ENCODE data around the gene TMEM51. TPM values are rescaled to one million over a fixed set of nuclear protein-coding genes. Genes with fewer than 3 reads are reported as not detected.

TMEM51 gene
- total and polyA plus RNA-seq, 10 of the 15 experiments (the other 5 are each of a cell fraction or from before 2014, with no cell fraction given), result 0.55 to 4.8 (median 3.1) TPM

GRCh38 chr1:15225461-15225860, 71.9 kb downstream of the TMEM51 start:
- Histone ChIP-seq H3K79me2 (ENCODE audit: control insufficient read depth, insufficient read depth, low read length) (no peaks in the 10 kb centered on the region), H3K4me2 (ENCODE audit: control insufficient read depth, insufficient read depth) (no peak overlapping the region), H3K4me3 (no peak overlapping the region), H2AFZ (ENCODE audit: control insufficient read depth, low read depth, low read length) (no peak overlapping the region), H3K27me3 (replicated peaks in 1 of 2; ENCODE audit: control insufficient read depth in 2 of 2, insufficient read depth in 2 of 2, low read length in 1 of 2) (no peaks in the 10 kb centered on the region), H3K27ac (ENCODE audit: control insufficient read depth, insufficient read depth) (no peak overlapping the region), H4K20me1 (ENCODE audit: control insufficient read depth, insufficient read depth) (no peaks in the 10 kb centered on the region), H3K9ac (ENCODE audit: control insufficient read depth, insufficient read depth, low read length) (no peak overlapping the region), H3K4me1 (ENCODE audit: control insufficient read depth, insufficient read depth, low read length) (no peaks in the 10 kb centered on the region), H3K36me3 (ENCODE audit: control insufficient read depth in 2 of 2, insufficient read depth in 2 of 2, low read length in 1 of 2) (no peaks in the 10 kb centered on the region), H3K9me3 (replicated peaks; ENCODE audit: control insufficient read depth, insufficient read depth, low read length) (no peaks in the 10 kb centered on the region)
- no peak for TF ChIP-seq POU2F2 (IDR thresholded peaks at IDR 0.05; ENCODE audit: borderline replicate concordance, low read depth, low read length)
- TF ChIP-seq MTA3 (IDR thresholded peaks at IDR 0.05; ENCODE audit: borderline replicate concordance, low read length), result no peak
- no peak for TF ChIP-seq RAD21 (IDR thresholded peaks at IDR 0.05; ENCODE audit: insufficient read depth, low read depth, low read length)
- no peak for TF ChIP-seq TCF3 (IDR thresholded peaks at IDR 0.05; ENCODE audit: borderline replicate concordance, insufficient read depth, low read depth, low read length)
- no peak for TF ChIP-seq IKZF2 (IDR thresholded peaks at IDR 0.05)
- no peak for TF ChIP-seq SUPT20H (IDR thresholded peaks at IDR 0.05; ENCODE audit: borderline replicate concordance, control insufficient read depth, low read depth, low read length)
- TF ChIP-seq IRF4 (IDR thresholded peaks at IDR 0.05; ENCODE audit: low read depth, low read length), result no peak
- no peak for TF ChIP-seq ESRRA (IDR thresholded peaks at IDR 0.05; ENCODE audit: low read length)
- TF ChIP-seq EGR1 (IDR thresholded peaks at IDR 0.05; ENCODE audit: borderline replicate concordance in 1 of 2, low read depth in 2 of 2, low read length in 2 of 2), result no peak
- TF ChIP-seq YBX1 (IDR thresholded peaks at IDR 0.05), result no peak
- no peak for TF ChIP-seq ZSCAN29 (IDR thresholded peaks at IDR 0.05)
- no peak for TF ChIP-seq ZNF24 (IDR thresholded peaks at IDR 0.05)
- no peak for TF ChIP-seq RBBP5 (conservative IDR thresholded peaks at IDR 0.05)
- no peak for TF ChIP-seq TCF12 (IDR thresholded peaks at IDR 0.05; ENCODE audit: low read depth, low read length)
- TF ChIP-seq, protein P1, sequence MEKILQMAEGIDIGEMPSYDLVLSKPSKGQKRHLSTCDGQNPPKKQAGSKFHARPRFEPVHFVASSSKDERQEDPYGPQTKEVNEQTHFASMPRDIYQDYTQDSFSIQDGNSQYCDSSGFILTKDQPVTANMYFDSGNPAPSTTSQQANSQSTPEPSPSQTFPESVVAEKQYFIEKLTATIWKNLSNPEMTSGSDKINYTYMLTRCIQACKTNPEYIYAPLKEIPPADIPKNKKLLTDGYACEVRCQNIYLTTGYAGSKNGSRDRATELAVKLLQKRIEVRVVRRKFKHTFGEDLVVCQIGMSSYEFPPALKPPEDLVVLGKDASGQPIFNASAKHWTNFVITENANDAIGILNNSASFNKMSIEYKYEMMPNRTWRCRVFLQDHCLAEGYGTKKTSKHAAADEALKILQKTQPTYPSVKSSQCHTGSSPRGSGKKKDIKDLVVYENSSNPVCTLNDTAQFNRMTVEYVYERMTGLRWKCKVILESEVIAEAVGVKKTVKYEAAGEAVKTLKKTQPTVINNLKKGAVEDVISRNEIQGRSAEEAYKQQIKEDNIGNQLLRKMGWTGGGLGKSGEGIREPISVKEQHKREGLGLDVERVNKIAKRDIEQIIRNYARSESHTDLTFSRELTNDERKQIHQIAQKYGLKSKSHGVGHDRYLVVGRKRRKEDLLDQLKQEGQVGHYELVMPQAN (conservative IDR thresholded peaks at IDR 0.05), result no peak
- no peak for TF ChIP-seq PKNOX1 (IDR thresholded peaks at IDR 0.05)
- intact Hi-C loops (cut with micrococcal nuclease; ENCODE audit: unreplicated experiment) (no loop called here), in situ Hi-C loops (cut with MboI) (no loop called here)
- 32% methylated on average over 4 of the region's 4 CpGs for WGBS (ENCODE audit: insufficient coverage, insufficient replicate concordance, low lambda C conversion rate, missing lambda C conversion rate)
- BruUV-seq (replicated peaks), result no TSS peak
- SMC1A ChIA-PET (ENCODE audit: uncharacterized antibody, unreplicated experiment), result interaction anchor here (1.4 to 1.6 kb wide), 2 partner anchors 10 to 25 kb away, joined by 3 to 4 read pairs; no protein-coding TSS in a partner anchor
- ATAC-seq, result no peak
- CTCF ChIA-PET, result interaction anchor here (1.0 to 1.3 kb wide), 2 partner anchors 79 to 97 kb away, joined by 3 to 6 read pairs; no protein-coding TSS in a partner anchor
- DNase-seq (ENCODE audit: low read depth, low spot score), result no peak
- RAD21 ChIA-PET (ENCODE audit: unreplicated experiment), result interaction anchor here (0.6 to 1.1 kb wide), 2 partner anchors 20 to 46 kb away, joined by 3 read pairs; no protein-coding TSS in a partner anchor
- POLR2A ChIA-PET, result no interaction called here
- FAIRE-seq, result no peak

Data from GM12878 (cell line).